GM06990 (cell line): ENCODE measurements around the gene OR14J1.
"Not testable (repeated sequence)": the region's sequence is repeated elsewhere in the genome, so short reads cannot be mapped to it uniquely, and the experiment has no call there.

Experiments
- DNase-seq: peaks from one replicate; pipeline ENCODE4 v3.0.0-alpha.2; 2011; ENCODE audit not compliant: insufficient read length; ENCODE audit errors: extremely low read depth
- H3K27me3 ChIP-seq: replicated peaks from 2 replicates; pipeline ENCODE4 v1.6.0; 2011; ENCODE audit warnings: low read length; ENCODE audit not compliant: control insufficient read depth, insufficient read depth
- H3K36me3 ChIP-seq: 2 replicates; pipeline ENCODE4 v1.5.1; 2011; ENCODE audit warnings: low read length; ENCODE audit not compliant: control insufficient read depth, insufficient read depth
- H3K4me3 ChIP-seq: replicated peaks from 2 replicates; pipeline ENCODE4 v1.5.1; 2011; ENCODE audit warnings: low read depth, mild to moderate bottlenecking, control low read depth, low read length
- CTCF ChIP-seq: IDR thresholded peaks from 2 replicates; pipeline ENCODE4 v1.5.1; 2011; ENCODE audit warnings: low read length, control low read depth, mild to moderate bottlenecking, inconsistent platforms; ENCODE audit not compliant: insufficient read depth, poor library complexity, severe bottlenecking

The OR14J1 gene

GRCh38 chr6:29336269-29336668 is 34.8 kb downstream of the OR14J1 start:
- no peaks in the 10 kb centered on the region for H3K27me3 ChIP-seq
- TF ChIP-seq CTCF = no peak
- no peak for DNase-seq
- no peaks in the 10 kb centered on the region for H3K36me3 ChIP-seq
- no peak overlapping the region for H3K4me3 ChIP-seq

- H3K4me3 ChIP-seq = no peak overlapping the region
- H3K36me3 ChIP-seq = no peaks in the 10 kb centered on the region
- no peaks in the 10 kb centered on the region; the same call in 1 of the 2 replicates for H3K27me3 ChIP-seq
- TF ChIP-seq CTCF = no peak
- no peak for DNase-seq
Observed at GRCh38 chr6:29345380-29345779, 43.9 kb downstream of the OR14J1 start.

GRCh38 chr6:29349348-29349747 is 47.8 kb downstream of the OR14J1 start:
- not testable (repeated sequence) for DNase-seq, H3K4me3 ChIP-seq, H3K27me3 ChIP-seq, H3K36me3 ChIP-seq

- H3K27me3 ChIP-seq = no peaks in the 10 kb centered on the region
- DNase-seq = no peak
Observed at GRCh38 chr6:29354980-29355379, 53.5 kb downstream of the OR14J1 start.

GRCh38 chr6:29355603-29356002 is 54.1 kb downstream of the OR14J1 start:
- no peaks in the 10 kb centered on the region for H3K27me3 ChIP-seq
- H3K4me3 ChIP-seq = no peak overlapping the region
- no peak for DNase-seq
- TF ChIP-seq CTCF = peak; percentile 18
- no peaks in the 10 kb centered on the region for H3K36me3 ChIP-seq

More at GRCh38 chr6:29354980-29355379, 53.5 kb downstream of the OR14J1 start:
- no peak for TF ChIP-seq CTCF
- Histone ChIP-seq H3K36me3 (no peaks in the 10 kb centered on the region), H3K4me3 (no peak overlapping the region)
